Psoas muscle (tissue), 8 donors: Measurements from ENCODE around the gene PALM2AKAP2. TPM values are rescaled to one million over a fixed set of nuclear protein-coding genes. Genes with fewer than 3 reads are reported as not detected.

ENCODE experiments used
- ATAC-seq, 4 donors: fragments of 200-7000 bp; cut with Tn5 transposase; one replicate each; pipeline ENCODE4 v1.9.1; 2020; ENCODE audit warnings: moderate library complexity in 3 of 4, mild to moderate bottlenecking in 2 of 4
- DNase-seq, 2 donors: peaks; one replicate each; pipeline ENCODE4 v3.0.0-alpha.2; 2020
- H3K27ac ChIP-seq: fragments of 200-600 bp; one replicate; pipeline ENCODE4 v1.8.0; 2022
- H3K27me3 ChIP-seq, 3 donors: fragments of 200-600 bp in 1 of 3; one replicate each; pipeline versions ENCODE4 v1.6.1 to v1.8.0; 2013 to 2022; ENCODE audit warnings: low read length in 2 of 3, mild to moderate bottlenecking in 2 of 3, moderate library complexity in 1 of 3; ENCODE audit not compliant: insufficient read depth in 3 of 3
- H3K36me3 ChIP-seq, 2 donors: fragments of 200-600 bp in 1 of 2; one replicate each; pipeline versions ENCODE4 v1.6.1 to v1.8.0; 2013 to 2022; ENCODE audit warnings: low read depth in 1 of 2, mild to moderate bottlenecking in 1 of 2, moderate library complexity in 1 of 2; ENCODE audit not compliant: insufficient read depth in 1 of 2
- H3K4me1 ChIP-seq: fragments of 200-600 bp; one replicate; pipeline ENCODE4 v1.8.0; 2022
- H3K4me3 ChIP-seq: fragments of 200-600 bp; one replicate; pipeline ENCODE4 v1.8.0; 2022; ENCODE audit warnings: mild to moderate bottlenecking
- H3K9me3 ChIP-seq: fragments of 200-600 bp; one replicate; pipeline ENCODE4 v1.8.0; 2022
- CTCF ChIP-seq: fragments of 200-600 bp; IDR thresholded peaks from one replicate; pipeline ENCODE4 v1.8.0; 2022; ENCODE audit warnings: antibody characterized with exemption
- WGBS, 3 donors: extraction: QIAGEN DNeasy Blood & Tissue Kit; methylation state at CpG; one replicate each; pipeline versions ENCODE4 v1.1.6 to v1.1.7; 2013; 5-methylcytosine and 5-hydroxymethylcytosine counted together
- intact Hi-C, 2 donors: fragments of 100-400 bp; cut with DNase I; formaldehyde crosslinking; loops; one replicate each; pipeline versions ENCODE4 v1.11.0 to v1.14.2; 2022
- polyA plus RNA-seq, 3 donors: library from polyadenylated mRNA; stranded (reverse); fragments of 200-250 nt; gene quantifications; one replicate each; pipeline ENCODE4 v1.2.3, GENCODE V29; 2013
- total RNA-seq, 4 donors: library from RNA; stranded (reverse); fragmentation: NEBNext Ultra II Directional in 2 of 4; extraction: Animal tissue kit (Norgen Biotek cat#: 25700) in 2 of 4; gene quantifications; one replicate each; pipeline versions ENCODE4 v1.2.1 to v1.2.4, GENCODE V29; 2021 to 2023
- donor health status: healthy with polysubstance abuse.
- donor health status: DM: no; HTN: no; CAD: no; lungs with moderate emphysema.
- donor health status: Bipolar disorder and iron deficiency.
- donor health status: healthy.
- donor health status: DM: yes; HTN: yes; CAD: no.
- donor health status: DM: no; HTN: no; CAD: no.
- donor health status: DM: no; HTN: no; CAD: no.
- donor health status: DM: yes; HTN: yes; CAD: no.

The PALM2AKAP2 gene
- total and polyA plus RNA-seq, 7 donors: 0.16 to 16.6 (median 1.6) TPM

DNA sequence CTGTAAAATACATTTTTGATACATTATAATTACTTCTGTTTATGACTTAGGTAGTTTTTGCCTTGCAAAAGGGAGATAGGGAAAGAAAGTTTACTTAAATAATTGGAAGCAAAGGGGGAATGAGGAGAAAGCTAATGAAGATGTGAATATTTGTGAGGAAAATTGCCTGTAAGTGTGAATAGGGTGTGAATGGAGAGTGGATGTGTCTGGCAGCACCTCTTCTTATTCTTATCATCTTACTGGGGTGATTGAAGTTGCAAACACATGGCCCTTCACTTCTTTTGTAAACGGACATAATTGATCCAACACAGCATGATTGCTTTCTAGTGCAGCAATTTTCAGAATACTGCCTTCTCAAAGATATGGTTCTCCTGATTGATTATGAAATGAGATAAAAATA lies 46.6 kb downstream of the PALM2AKAP2 start:
- no peak for ATAC-seq
- no peak for DNase-seq
- no peak for TF ChIP-seq CTCF
- WGBS, 3 donors: 75 to 79% (median 77%) methylated on average over 1 of the region's 1 CpG
- no peaks in the 10 kb centered on the region for H3K9me3 ChIP-seq
- no peaks in the 10 kb centered on the region for H3K4me1 ChIP-seq
- no peaks in the 10 kb centered on the region for H3K36me3 ChIP-seq
- H3K27me3 ChIP-seq: no peaks in the 10 kb centered on the region
- intact Hi-C loops: no loop called here
- H3K4me3 ChIP-seq: no peak overlapping the region
- H3K27ac ChIP-seq: no peak overlapping the region

GRCh38 chr9:109828254-109828653 lies 48.3 kb downstream of the PALM2AKAP2 start:
- intact Hi-C loops: no loop called here
- Histone ChIP-seq H3K4me1 (no peaks in the 10 kb centered on the region), H3K4me3 (no peak overlapping the region), H3K36me3 (no peaks in the 10 kb centered on the region), H3K9me3 (no peaks in the 10 kb centered on the region), H3K27ac (no peak overlapping the region), H3K27me3 (no peaks in the 10 kb centered on the region)
- WGBS, 3 donors: 80 to 85% (median 83%) methylated on average over 3 of the region's 3 CpGs
- ATAC-seq (no peak), DNase-seq (no peak)
- no peak for TF ChIP-seq CTCF
